NAMALWA (cell line): ENCODE data around the gene RPS21.

Experiments
- DNase-seq: peaks from one replicate; pipeline ENCODE4 v3.0.0-alpha.2; 2015; ENCODE audit warnings: low spot score

RPS21 gene

GRCh38 chr20:62378215-62378614, 8.7 kb upstream of the RPS21 start:
- DNase-seq: no peak

DNA sequence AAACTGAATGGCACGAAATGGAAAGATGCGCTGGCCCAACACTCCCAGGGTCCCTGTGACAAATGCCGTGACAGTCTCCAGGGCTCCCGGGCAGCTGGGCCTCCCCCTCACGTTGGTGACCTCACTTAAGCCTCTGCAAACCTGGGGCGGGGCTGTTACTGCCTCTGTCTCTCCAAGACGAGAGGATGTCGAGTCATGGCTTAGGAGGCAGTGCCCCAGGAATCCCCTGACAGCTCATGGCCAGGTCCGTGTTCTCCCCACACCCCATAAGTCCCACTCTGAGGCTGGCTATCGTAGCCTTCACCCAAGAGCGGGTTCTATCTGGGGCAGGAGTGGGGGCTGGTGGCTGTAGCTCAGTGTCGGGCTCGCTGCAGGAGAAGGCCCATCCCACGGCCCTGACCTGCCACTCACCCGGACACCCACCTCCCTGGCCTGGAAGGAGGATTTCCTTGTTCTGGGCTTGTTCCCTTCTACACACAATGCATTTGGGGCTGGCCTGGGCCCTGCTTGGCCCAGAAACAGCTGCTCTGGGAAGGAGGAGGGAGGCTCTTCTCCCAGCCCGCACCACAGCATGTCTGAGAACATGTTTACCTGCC, 5.6 kb upstream of the RPS21 start:
- DNase-seq: no peak

GRCh38 chr20:62381842-62382241, 5.1 kb upstream of the RPS21 start:
- no peak for DNase-seq

GRCh38 chr20:62382306-62383198, 4.4 kb upstream of the RPS21 start:
- peak; percentile 89 for DNase-seq

DNA sequence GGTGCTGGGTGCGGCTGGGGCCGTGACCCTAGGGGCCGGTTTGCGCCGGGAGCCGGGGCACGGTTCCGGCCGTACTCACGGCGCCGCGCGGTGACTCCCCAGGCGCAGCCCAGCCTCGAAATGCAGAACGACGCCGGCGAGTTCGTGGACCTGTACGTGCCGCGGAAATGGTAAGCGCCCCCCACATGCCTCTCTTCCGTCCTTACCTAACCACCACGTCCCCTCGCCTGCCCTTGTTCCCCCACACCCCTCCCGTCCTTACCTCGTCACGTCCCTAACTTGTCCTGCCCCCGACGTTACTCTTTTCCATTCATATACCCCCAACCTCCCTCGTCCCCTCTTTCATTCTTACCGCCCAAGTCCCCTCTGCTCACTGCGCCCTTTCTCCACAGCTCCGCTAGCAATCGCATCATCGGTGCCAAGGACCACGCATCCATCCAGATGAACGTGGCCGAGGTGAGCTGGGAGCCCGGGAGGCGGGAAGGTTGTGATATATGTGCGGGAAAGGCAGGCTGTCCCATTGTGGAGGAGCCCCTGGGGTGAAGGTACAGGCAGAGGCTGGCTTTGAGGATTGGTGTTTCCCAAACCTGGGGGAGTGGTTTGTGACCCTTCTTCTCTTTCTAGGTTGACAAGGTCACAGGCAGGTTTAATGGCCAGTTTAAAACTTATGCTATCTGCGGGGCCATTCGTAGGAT, 463 bp downstream of the RPS21 start:
- no peak for DNase-seq

DNA sequence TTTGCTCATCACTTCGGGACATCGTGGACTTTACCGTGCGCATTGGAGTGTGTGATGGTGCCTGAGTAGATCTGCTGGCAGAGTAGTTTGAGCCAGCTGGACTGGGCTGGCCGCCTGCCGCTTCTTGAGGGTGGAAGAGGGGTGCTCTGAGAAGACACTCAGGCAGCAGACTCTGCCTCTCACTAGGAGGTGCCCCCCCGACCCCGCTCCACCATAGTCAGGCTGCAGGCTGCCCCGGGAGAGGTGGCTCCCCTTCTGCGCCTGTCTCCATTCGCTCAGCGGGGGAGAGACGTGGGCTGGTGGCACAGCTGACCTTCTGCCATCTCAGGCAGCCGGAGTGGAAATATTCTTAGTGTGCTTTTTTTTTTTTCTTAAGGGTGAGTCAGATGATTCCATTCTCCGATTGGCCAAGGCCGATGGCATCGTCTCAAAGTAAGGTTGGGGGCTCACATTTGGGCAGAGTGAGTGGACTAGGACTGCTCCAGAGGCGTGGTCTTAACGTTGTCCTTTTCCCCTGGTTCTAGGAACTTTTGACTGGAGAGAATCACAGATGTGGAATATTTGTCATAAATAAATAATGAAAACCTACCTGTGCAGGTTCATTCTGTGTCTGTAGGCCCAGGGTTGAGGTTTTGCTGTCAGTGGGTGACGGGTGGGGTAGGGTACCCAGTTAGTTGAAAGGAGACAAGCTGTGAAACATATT, 1.2 kb downstream of the RPS21 start:
- DNase-seq: no peak

- DNase-seq: peak; percentile 53
These were observed 2.1 kb downstream of the RPS21 start for GRCh38 chr20:62388839-62389600.

DNA sequence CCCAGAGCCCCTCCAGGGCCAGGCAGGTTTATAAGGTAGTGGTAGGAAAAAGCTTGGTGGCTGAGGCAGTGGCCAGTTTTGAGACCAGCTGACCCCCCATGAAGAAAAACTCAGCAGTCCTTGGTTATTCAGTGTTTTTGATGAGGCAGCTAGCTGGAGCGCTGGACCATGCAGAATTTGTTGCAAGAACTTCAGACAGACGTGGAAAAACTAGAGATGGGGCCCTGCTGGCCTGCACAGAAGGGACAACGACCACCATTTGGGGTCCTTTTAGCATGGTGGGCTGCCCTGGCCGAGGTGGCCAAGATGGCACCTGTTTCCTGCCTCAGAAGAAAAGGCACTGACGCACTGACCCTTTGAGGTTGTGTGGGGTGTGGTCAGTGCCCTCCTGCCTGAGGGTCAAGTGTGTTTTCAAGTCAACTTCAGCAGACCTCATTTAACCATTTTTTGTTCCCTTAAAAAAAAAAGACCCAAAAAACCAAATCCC, 2.7 kb downstream of the RPS21 start:
- DNase-seq: no peak

GRCh38 chr20:62390317-62391164, 3.6 kb downstream of the RPS21 start:
- DNase-seq: no peak

GRCh38 chr20:62391165-62392076, 4.5 kb downstream of the RPS21 start:
- no peak for DNase-seq

DNA sequence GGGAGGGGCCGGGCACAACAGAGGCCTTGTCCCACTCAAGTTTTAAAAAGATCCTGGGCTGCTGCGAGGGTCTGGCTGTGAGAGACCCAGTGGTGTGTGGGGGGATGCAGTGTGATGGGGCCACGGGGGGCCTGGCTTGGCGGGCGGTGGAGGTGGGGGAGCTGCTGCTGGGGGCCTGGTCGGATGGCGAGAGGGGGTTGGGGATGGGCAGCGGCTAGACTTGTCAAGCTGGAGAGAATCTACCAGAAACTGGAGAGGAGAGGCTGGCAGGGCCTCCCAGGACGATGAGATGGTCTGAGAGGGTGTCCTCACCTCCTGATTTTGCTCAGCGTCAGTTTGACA, 5.1 kb downstream of the RPS21 start:
- no peak for DNase-seq

- no peak for DNase-seq
These were observed 5.9 kb downstream of the RPS21 start for GRCh38 chr20:62392621-62393334.

GRCh38 chr20:62393335-62393665, 6.4 kb downstream of the RPS21 start:
- DNase-seq: no peak

DNA sequence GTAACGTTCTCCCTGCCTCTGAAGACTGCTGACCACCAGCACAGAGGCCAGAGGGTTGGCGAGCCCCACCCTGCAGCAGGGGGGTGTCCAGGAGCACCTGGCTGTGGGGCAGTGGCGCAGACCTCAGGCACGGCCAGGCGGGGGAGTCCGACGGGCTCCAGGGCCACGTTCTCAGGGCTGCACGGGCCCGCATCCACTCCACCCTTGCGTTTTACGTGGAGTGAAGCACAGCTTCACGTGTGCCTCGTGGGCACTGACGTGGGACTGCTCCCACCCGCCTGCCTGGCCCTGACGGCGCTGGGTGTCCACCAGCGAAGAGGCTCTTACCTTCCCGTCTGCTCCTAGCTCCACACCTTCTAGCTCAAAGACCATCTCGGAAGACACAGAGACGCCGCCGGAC, 6.9 kb downstream of the RPS21 start:
- DNase-seq: no peak

DNA sequence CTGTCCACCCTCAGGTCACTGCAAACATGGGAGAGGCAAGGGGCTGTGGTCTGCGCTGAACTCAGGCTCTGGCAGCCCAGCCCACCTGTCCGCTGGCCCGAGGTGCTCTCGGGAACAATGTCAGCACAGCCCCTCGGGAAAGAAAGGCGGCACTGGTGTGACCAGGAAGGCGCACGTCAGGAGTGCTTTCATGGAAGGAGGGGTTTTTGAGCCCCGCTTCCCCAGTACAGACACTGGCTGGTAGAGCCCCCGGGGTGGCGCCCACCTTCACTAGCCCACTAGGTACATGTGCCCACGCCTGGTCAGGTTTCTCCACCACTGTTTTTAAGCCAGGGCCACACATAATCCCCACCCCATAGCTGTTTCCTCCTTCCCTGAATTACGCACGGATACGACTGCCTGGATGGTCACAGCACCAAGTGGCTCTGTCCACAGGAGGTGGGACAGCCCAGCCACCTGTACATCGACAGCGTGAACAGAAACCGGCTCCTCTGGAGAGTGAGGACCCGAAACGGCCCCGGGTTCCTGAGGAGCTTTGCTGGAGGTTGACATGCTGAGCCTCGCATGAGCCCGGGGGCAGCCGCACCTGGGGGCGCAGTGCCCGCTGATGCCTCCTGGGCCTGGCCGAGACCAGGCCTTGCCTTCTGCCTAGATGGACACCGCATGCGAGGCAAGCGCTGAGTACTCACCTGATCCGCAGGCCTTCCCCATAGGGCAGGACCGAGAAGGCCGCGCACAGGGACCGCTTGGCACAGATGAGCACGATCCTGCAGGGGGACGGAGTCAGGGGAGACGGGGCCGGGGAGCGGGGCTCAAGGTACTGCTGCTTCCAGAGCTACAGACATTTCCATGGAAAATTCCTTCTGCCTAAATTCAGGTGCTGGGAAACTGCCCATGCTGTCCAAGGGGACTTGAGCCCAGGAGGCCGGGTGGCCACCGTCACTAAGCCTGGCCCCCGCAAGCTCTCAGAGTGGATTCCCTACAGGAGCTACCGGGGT, 7.6 kb downstream of the RPS21 start:
- DNase-seq: no peak

DNA sequence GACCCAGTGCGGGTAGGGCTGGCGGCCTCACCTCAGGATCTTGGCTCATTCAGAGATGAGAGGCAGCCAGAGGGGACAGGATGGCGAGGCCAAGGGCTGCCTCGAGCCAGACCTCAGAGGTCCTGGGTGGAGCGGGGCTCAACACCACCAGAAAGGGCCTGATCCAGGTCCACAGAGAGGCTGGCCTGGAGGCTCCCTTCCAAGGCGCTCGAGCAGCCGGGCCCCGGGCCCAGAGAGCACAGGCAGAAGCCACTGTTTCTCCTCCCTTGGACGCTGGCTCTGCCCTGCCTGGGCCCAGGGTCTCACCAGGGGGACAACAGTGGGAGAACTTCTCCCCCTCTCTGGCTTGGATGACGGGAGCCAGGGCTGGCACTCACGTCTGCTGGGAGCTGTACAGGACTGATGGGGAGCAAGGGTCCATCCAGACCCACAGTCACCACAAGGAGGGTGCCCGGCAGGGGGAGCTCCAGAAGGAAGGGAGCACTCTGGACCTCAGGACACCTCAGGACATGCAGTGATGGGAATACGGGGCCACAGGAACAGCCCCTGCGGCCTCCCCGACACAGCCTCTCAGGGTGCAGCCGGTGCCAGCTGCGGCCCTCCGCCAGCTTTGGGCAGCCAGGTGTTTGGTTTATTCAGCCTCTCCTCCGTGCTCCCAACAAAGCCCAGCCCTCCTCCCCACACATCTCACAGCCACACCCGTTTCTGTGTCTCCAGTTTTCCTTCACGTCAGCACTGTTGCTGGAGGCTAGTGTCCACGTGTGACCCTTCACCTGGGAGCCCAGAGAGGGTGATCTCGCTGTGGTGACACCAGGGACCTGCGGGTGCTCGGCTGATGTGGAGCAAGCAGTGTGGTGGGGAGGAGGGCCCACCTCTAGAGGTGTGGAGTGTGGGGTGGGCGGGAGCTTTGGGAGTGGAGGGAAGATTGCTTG, 8.7 kb downstream of the RPS21 start:
- no peak for DNase-seq
